HG03457 (cell line): ENCODE results near the gene MCTP2.

Experiments
- ATAC-seq: cut with Tn5 transposase; IDR thresholded peaks from one replicate; pipeline ENCODE4 v1.9.1; 2021; ENCODE audit warnings: moderate number of reproducible peaks; ENCODE audit not compliant: unreplicated experiment

Gene MCTP2

GRCh38 chr15:94230883-94231722 is at the start of gene MCTP2:
MCTP2 (plus strand) TSS chr15:94231561; CDS start chr15:94298266, 66,705 bp downstream.
- ATAC-seq, result peak; percentile 48

GRCh38 chr15:94182883-94183282 is 48.5 kb upstream of the MCTP2 start:
- ATAC-seq, result no peak

GRCh38 chr15:94185547-94186236 is 45.7 kb upstream of the MCTP2 start:
- no peak for ATAC-seq

- ATAC-seq, result no peak
Measured at GRCh38 chr15:94186770-94187331, 44.5 kb upstream of the MCTP2 start.

- no peak for ATAC-seq
Measured at GRCh38 chr15:94193906-94194305, 37.5 kb upstream of the MCTP2 start.

GRCh38 chr15:94196531-94196930 is 34.8 kb upstream of the MCTP2 start:
- no peak for ATAC-seq

- no peak for ATAC-seq
Measured at GRCh38 chr15:94198633-94199032, 32.7 kb upstream of the MCTP2 start.

- ATAC-seq, result no peak
Measured at GRCh38 chr15:94199725-94200124, 31.6 kb upstream of the MCTP2 start.

GRCh38 chr15:94203306-94203705 is 28.1 kb upstream of the MCTP2 start:
- ATAC-seq, result no peak

GRCh38 chr15:94205366-94205765 is 26.0 kb upstream of the MCTP2 start:
- ATAC-seq, result no peak

- no peak for ATAC-seq
Measured at GRCh38 chr15:94206463-94207167, 24.7 kb upstream of the MCTP2 start.

GRCh38 chr15:94212291-94212690 is 19.1 kb upstream of the MCTP2 start:
- ATAC-seq, result no peak

GRCh38 chr15:94225616-94226015 is 5.7 kb upstream of the MCTP2 start:
- ATAC-seq, result no peak

- no peak for ATAC-seq
Measured at GRCh38 chr15:94228611-94229010, 2.8 kb upstream of the MCTP2 start.

- ATAC-seq, result peak; percentile 60
Measured at GRCh38 chr15:94229591-94230369, 1.6 kb upstream of the MCTP2 start.

- no peak for ATAC-seq
Measured at GRCh38 chr15:94230431-94230882, 904 bp upstream of the MCTP2 start.

GRCh38 chr15:94231723-94232468 is 535 bp downstream of the MCTP2 start:
- peak; percentile 8 for ATAC-seq

- no peak for ATAC-seq
Measured at GRCh38 chr15:94233441-94233840, 2.1 kb downstream of the MCTP2 start.

- no peak for ATAC-seq
Measured at GRCh38 chr15:94234300-94234699, 2.9 kb downstream of the MCTP2 start.

GRCh38 chr15:94235041-94235440 is 3.7 kb downstream of the MCTP2 start:
- no peak for ATAC-seq
